GM21576 (cell line): ENCODE data around the gene MPP3.
"Not testable (repeated sequence)": the region's sequence is repeated elsewhere in the genome, so short reads cannot be mapped to it uniquely, and the experiment has no call there.

Source experiments
- ATAC-seq: cut with Tn5 transposase; IDR thresholded peaks from one replicate; pipeline ENCODE4 v1.9.1; 2021; ENCODE audit warnings: mild to moderate bottlenecking, moderate library complexity; ENCODE audit not compliant: unreplicated experiment

The MPP3 gene, protein sequence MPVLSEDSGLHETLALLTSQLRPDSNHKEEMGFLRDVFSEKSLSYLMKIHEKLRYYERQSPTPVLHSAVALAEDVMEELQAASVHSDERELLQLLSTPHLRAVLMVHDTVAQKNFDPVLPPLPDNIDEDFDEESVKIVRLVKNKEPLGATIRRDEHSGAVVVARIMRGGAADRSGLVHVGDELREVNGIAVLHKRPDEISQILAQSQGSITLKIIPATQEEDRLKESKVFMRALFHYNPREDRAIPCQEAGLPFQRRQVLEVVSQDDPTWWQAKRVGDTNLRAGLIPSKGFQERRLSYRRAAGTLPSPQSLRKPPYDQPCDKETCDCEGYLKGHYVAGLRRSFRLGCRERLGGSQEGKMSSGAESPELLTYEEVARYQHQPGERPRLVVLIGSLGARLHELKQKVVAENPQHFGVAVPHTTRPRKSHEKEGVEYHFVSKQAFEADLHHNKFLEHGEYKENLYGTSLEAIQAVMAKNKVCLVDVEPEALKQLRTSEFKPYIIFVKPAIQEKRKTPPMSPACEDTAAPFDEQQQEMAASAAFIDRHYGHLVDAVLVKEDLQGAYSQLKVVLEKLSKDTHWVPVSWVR

DNA sequence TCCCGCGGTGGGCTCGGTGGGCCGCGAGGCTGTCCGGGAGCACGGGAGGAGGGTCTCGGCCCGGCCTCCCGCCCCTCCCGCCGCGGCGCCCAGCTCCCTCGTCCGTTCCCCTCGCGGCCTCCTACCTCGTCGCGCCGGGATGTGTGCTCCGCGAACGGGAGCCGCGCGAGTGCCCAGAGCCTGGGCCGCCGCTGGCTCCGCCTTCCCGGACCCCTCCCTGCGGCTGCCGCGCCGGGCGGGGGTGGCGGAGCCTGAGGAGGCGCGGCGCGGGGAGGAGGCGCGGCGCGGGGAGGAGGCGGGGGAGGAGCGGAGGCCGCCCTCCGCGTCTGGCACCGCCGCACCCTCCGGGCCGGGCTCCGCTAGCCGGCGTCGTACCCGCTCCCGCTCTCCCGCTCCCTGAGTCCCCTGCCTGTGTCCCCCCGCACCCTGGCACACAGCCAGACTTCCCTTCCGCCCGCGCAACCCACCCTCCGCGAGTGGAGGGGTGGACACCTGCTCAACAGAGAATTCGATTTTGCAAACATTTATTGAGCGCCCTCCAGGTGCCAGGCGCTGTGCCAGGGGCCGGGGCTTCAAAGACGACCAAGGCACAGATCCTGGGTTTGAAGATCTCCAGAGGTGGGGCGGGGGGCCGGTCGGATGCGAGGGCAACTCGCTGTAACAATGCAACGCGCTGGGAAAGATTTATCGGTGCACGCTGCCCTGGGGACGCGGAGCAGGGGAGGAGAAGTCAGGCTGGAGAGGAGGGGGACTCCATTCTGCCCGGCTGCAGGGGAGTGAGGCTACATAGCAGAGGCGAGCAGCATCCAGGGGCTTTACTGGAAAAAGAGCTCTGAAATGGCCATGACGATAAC, at the start of gene MPP3:
MPP3 (minus strand) TSS at position 171 of the 854 bp plus-strand sequence. CDS start 1,240 bp downstream, outside the sequence.
- no peak for ATAC-seq

GRCh38 chr17:43881758-43882505, 49.0 kb upstream of the MPP3 start:
- ATAC-seq, result no peak

DNA sequence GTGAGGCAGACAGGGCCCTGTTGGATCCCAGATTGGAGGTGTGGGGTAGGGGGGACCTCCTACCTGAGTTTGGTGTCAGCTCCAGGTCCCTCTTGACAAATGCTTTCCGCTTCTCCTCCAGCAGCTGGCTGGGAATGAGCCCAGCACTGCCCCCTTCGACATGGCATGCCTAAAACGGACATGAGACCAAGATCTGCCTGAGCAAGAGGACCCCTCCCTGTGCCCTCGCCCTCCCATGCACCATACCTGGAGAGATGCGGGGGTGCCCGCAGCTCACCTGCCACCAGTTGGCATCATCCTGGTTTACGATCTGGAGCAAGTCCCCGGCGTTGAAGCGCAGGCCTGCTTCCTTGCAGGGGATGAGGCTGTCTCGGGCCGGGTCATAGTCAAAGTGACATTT, 48.2 kb upstream of the MPP3 start:
- ATAC-seq, result no peak

- no peak for ATAC-seq
These were observed 47.6 kb upstream of the MPP3 start for GRCh38 chr17:43880420-43880991.

- ATAC-seq, result no peak
These were observed 46.9 kb upstream of the MPP3 start for GRCh38 chr17:43879723-43880419.

DNA sequence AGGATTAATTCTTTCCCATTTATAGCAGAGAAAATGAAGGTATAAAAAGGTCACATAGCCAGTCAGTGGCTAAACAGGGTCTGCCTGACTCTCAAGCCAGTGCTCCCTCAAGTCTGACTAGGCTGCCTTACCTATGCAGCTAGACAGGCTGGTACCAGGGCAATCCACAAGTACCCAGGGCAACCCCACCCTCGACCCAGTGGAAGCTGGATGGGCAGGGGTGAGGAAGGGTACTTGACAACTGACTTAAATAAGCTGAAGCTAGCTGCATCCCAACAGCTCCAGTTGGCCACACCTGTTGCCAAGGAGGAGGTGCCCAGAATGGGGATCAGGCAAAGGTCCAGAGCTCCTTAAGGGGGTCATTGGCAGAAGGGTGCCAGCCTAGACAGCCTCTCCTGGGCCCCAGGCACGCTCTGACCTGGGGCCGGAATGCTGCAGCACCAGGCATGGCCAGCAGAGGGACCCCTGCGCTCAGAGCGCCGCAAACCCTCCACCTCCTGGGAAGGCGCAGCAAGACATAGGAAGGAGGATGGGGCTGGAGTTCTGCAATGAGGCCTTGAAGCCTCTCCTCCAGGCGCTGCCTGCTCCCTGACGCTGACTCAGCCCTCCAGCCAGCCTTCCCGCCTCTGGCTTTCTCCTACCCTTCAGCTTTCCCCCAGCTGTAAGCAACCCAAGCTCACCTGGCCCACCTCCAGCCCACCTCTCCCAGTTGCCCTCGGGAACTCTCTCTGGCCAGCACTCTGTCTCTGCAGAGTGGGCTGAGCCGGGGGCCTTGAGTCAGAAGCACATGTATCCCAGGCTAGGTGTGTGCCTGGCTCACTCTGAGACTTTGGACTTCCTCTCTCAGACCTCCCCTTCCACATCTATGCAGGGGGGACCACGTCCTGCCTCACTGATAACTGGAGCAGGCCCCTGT, 45.6 kb upstream of the MPP3 start:
- ATAC-seq, result peak; percentile 49

DNA sequence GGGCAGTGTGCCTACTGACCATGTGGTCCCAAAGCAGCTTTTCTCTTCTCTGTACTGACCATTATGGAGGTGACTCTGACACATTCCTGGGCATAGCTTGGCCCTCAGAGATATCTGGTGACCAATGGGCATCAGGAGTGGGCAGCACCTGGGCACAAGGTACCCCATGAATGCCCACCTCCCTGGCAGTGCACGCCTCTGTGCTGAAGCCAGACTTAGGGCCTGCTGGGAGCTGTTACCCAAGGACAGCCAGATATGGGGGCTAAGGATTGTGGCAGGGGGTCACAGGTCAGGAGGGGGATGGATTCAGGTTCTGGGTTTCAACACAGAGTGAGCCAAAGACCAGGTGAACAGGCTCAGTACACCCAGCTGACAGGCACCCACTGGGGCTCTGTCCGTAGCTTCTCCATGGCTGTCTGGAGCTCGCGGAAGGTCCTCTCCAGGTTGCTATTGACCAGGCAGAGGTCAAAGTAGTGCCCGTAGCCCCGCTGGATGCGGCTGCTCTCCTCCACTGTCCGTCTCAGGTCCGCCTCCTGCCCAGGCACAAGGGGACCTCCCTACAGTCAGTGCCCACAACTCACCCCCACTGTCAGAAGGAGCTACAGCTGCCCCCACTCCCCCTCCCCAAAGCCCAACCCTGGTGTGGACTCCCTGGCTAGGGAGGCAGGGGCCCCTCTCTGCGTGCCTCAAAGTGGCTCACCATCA, 44.7 kb upstream of the MPP3 start:
- no peak for ATAC-seq

DNA sequence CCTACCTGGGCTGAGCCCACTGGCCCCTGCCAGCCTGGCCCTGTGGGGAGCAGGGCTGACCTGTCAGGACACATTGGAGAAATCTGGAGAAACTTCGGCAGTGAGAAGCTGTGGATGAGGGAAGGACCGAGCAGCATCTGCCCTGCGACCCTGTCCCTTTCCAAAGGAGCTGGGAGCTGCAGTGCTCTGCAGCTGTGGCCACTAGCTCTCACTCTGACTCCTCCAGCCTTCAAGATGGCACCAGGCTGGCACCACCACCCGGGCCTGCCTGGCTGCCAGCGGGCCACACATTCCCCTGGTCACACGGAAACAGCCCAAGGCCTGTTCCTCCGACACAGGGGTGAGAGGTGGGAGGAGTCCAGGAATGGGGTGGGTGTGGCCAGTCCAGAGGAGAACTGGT, 44.1 kb upstream of the MPP3 start:
- no peak for ATAC-seq

DNA sequence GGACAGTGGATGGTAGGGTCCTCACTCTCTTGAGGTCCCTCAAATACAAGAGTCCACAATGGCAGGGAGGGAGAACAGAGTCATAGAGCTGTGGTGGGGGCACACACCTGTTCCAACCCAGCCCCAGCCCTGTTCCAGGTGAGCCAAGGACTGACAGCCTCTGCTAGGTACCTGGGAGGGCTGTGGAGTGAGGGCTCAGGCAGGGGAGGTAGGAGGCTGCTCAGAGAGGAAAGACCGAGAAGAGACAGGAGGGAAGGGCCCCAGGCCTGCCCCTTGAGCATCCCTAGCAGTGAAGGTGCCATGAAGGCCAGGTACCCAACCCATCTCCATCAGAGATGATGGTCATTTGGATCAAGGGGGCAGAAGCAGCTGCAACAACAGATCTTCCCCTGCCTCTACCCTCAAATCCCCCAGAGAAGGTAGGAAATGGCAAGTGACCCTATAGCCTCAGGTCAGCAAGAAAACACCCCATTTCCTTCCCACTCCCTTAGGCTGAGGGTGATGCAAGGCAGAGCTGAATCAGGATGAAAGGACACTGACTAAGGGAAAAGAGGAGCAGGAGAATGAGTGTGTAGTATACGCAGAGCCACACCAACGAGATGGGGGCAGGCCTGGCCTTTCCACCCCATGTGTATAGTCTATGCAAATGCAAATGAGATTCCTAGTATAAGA, 42.7 kb upstream of the MPP3 start:
- no peak for ATAC-seq

DNA sequence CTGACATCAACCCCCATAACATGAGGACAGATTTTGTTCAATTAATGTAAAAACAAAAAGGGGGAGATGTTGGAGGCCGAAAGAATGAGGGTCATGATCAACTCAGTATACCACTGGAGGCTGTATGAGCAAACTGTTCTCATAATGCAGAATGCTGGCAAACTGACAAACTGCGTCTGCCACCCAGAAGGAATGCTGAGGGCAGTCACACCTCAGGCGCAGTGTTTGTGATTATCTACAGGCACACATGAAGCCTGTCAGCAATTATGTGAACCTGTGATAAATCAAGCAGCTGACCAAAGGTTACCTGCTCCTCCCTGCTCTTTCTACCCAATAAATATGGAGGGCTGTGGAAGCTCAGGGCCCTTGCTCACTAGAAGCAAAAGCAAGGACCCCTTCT, 41.3 kb upstream of the MPP3 start:
- no peak for ATAC-seq

GRCh38 chr17:43873815-43874214, 40.9 kb upstream of the MPP3 start:
- ATAC-seq, result no peak

DNA sequence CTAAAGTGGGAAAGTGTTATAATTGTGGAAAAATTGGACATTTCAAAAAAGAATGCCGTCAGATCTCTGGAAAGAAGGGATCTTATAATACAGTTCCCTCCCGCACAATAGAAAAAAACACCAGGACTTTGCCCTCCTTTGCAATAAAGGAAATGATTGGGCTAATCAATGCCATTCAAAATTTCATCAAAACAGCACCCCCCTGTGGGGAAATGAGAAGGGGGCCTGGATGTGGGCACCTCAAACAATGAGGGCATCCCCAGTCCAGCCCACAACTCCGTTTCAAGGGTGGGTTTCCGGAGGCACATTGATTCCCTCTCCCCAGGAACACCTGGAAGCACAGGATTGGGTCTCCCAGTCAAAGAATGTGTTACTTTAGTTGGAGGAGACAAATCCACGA, 40.1 kb upstream of the MPP3 start:
- ATAC-seq, result no peak

GRCh38 chr17:43871946-43872690, 39.2 kb upstream of the MPP3 start:
- ATAC-seq, result no peak

DNA sequence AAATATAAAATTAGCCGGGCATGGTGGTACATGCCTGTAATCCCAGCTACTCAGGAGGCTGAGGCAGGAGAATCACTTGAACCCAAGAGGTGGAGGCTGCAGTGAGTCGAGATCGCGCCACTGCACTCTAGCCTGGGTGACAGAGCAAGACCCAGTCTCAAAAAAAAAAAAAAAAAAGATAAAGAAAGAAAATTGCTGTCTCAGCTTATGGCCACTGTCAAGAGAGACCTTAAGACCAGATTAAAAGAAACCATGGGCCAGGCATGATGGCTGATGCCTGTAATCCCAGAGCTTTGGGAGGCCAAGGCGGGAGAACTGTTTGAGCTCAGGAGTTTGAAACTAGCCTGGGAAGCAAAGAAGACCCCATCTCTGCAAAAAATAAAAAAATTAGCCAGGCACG, 36.1 kb upstream of the MPP3 start:
- ATAC-seq, result not testable (repeated sequence)

- ATAC-seq, result no peak
These were observed 35.5 kb upstream of the MPP3 start for GRCh38 chr17:43868226-43868994.
